ENCODE measurements around the gene C2orf42. TPM values are rescaled to one million over a fixed set of nuclear protein-coding genes. Genes with fewer than 3 reads are reported as not detected.

C2orf42 gene
- total RNA-seq, 4 donors from 2014 or later = 14.4 to 18.6 (median 16.1) TPM

DNA sequence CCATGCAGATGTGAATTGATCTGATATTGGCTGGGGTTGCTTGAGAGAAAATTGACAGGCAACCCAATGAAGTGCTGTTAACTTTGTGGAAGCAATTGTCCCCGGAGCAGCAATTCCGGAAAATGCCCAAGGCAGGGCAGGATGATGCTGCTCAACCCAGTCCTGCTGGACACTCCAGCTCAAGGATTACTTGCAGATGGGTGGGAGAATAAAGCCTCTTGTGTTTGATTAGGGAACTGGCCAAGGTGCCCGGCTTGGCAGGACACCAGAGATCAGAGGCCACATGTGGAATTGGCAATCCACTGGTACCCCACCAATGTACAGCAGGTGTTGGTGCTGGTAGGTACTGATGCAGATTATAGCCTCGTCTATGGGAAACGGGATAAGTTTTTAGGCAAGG is 12.3 kb upstream of the C2orf42 start:
- Histone ChIP-seq H3K4me1 (no peaks in the 10 kb centered on the region), H3K36me3 (peaks cover 0 to 5% (median 0%) of the 10 kb centered on the region in 3 donors), H3K27me3 (no peaks in the 10 kb centered on the region), H3K27ac (no peak overlapping the region), H3K4me3 (no peak overlapping the region), H3K9me3 (no peaks in the 10 kb centered on the region)
- no peak for DNase-seq (ENCODE audit: low spot score in 2 of 2)
- 71 to 72% methylated on average over 5 of the region's 5 CpGs for WGBS, 2 donors
- no peak for TF ChIP-seq EP300 (IDR thresholded peaks at IDR 0.05)
- TF ChIP-seq, protein P1, sequence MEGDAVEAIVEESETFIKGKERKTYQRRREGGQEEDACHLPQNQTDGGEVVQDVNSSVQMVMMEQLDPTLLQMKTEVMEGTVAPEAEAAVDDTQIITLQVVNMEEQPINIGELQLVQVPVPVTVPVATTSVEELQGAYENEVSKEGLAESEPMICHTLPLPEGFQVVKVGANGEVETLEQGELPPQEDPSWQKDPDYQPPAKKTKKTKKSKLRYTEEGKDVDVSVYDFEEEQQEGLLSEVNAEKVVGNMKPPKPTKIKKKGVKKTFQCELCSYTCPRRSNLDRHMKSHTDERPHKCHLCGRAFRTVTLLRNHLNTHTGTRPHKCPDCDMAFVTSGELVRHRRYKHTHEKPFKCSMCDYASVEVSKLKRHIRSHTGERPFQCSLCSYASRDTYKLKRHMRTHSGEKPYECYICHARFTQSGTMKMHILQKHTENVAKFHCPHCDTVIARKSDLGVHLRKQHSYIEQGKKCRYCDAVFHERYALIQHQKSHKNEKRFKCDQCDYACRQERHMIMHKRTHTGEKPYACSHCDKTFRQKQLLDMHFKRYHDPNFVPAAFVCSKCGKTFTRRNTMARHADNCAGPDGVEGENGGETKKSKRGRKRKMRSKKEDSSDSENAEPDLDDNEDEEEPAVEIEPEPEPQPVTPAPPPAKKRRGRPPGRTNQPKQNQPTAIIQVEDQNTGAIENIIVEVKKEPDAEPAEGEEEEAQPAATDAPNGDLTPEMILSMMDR (IDR thresholded peaks at IDR 0.05) = no peak
- TF ChIP-seq POLR2A (IDR thresholded peaks at IDR 0.05) = no peak

DNA sequence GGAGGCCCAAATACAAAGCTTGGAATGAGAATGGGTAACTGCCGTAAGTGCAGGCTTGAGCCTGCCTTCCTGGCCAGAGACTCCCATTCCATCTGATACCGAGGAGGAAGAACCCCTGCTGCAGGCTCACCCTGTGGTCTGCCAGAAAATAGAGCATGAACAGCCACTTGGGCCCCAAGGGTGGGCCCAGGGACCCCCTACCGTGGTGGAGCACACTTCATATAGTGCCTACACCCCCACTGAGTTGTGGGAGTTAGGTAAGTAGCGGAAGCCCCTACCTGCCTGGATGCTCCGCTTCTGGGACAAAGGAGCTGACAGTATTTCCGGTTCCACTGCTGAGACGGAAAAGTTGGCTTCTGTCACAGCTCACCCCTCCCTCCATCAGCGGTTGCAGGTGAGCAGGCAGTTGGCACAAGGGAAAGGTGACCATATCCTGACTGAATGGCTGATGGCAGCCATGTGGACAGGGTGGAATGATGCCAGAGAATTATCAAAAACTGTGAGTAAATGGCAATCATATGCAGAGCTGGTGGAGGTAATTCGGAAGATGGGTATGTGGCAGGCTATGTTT is 11.5 kb upstream of the C2orf42 start:
- WGBS, 2 donors = 73 to 82% methylated on average over 9 of the region's 9 CpGs
- DNase-seq (ENCODE audit: low spot score in 2 of 2) = no peak
- Histone ChIP-seq H3K36me3 (no peaks in the 10 kb centered on the region), H3K4me3 (no peak overlapping the region), H3K27ac (no peak overlapping the region), H3K9me3 (no peaks in the 10 kb centered on the region), H3K4me1 (no peaks in the 10 kb centered on the region), H3K27me3 (no peaks in the 10 kb centered on the region)
- TF ChIP-seq EP300 (IDR thresholded peaks at IDR 0.05) = no peak
- TF ChIP-seq, protein P1 (IDR thresholded peaks at IDR 0.05) = no peak
- no peak for TF ChIP-seq POLR2A (IDR thresholded peaks at IDR 0.05)

DNA sequence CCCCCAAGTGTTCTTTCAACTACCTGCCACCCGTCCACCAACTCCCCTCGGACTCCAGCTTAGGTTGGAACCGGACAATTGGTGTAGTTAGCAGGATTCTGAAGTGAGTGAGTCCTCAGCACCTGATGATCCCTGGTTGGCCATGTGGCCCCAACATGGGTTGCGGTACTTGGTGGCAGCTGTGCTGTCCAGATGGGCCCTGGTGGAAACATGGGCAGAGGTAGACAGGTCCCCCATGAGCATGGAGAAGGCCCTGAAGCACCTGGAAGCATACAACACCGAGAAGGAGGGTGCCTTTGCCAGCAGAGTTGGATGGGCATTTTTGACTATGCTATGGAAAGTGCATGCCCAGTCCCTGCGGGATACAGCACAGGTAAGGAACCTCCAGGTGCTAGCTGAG is 11.0 kb upstream of the C2orf42 start:
- no peaks in the 10 kb centered on the region for H3K27me3 ChIP-seq
- no peaks in the 10 kb centered on the region for H3K9me3 ChIP-seq
- H3K27ac ChIP-seq = no peak overlapping the region
- no peaks in the 10 kb centered on the region for H3K36me3 ChIP-seq
- TF ChIP-seq POLR2A (IDR thresholded peaks at IDR 0.05) = no peak
- no peak for TF ChIP-seq EP300 (IDR thresholded peaks at IDR 0.05)
- TF ChIP-seq, protein P1 (IDR thresholded peaks at IDR 0.05) = no peak
- 89 to 95% methylated on average over 6 of the region's 6 CpGs for WGBS, 2 donors
- H3K4me1 ChIP-seq = no peaks in the 10 kb centered on the region
- no peak for DNase-seq (ENCODE audit: low spot score in 2 of 2)
- H3K4me3 ChIP-seq = no peak overlapping the region

- H3K4me3 ChIP-seq = no peak overlapping the region
- H3K27ac ChIP-seq = no peak overlapping the region
- no peaks in the 10 kb centered on the region for H3K9me3 ChIP-seq
- no peaks in the 10 kb centered on the region for H3K36me3 ChIP-seq
- TF ChIP-seq EP300 (IDR thresholded peaks at IDR 0.05) (no peak), POLR2A (IDR thresholded peaks at IDR 0.05) (no peak)
- TF ChIP-seq, protein P1 (IDR thresholded peaks at IDR 0.05) = no peak
- H3K4me1 ChIP-seq = no peaks in the 10 kb centered on the region
- H3K27me3 ChIP-seq = no peaks in the 10 kb centered on the region
- 88 to 92% methylated on average over 3 of the region's 3 CpGs for WGBS, 2 donors
- no peak for DNase-seq (ENCODE audit: low spot score in 2 of 2)
These were observed 10.5 kb upstream of the C2orf42 start for GRCh38 chr2:70201225-70201768.

GRCh38 chr2:70199320-70199864 is 8.6 kb upstream of the C2orf42 start:
- no peaks in the 10 kb centered on the region for H3K27me3 ChIP-seq
- 71 to 74% methylated on average over 4 of the region's 4 CpGs for WGBS, 2 donors
- no peak overlapping the region for H3K27ac ChIP-seq
- no peaks in the 10 kb centered on the region for H3K36me3 ChIP-seq
- no peak for DNase-seq (ENCODE audit: low spot score in 2 of 2)
- H3K4me3 ChIP-seq = no peak overlapping the region
- no peaks in the 10 kb centered on the region for H3K9me3 ChIP-seq
- TF ChIP-seq EP300 (IDR thresholded peaks at IDR 0.05) = no peak
- no peak for TF ChIP-seq POLR2A (IDR thresholded peaks at IDR 0.05)
- TF ChIP-seq, protein P1 (IDR thresholded peaks at IDR 0.05) = no peak
- H3K4me1 ChIP-seq = no peaks in the 10 kb centered on the region
